ENCODE results near the gene MCAM.
A peak's percentile ranks its signal among the peaks of the same experiment; 100 is the strongest.

The MCAM gene

GRCh38 chr11:119334174-119334930, 17.4 kb upstream of the MCAM start, which contains the start of gene RNF26:
Gene RNF26, plus strand, starts transcription at chr11:119334527. Its CDS starts 596 bp downstream, at chr11:119335123.
- no peak for TF ChIP-seq JUND (IDR thresholded peaks at IDR 0.05; ENCODE audit: low read depth)
- DNase-seq (ENCODE audit: low read depth in 1 of 2, low spot score in 1 of 2), result peak; percentile 100
- in situ Hi-C loops (cut with HindIII; ENCODE audit: low pct_unique_long_range_greater_than_20kb, low sequenced_read_pairs), result no loop called here

DNA sequence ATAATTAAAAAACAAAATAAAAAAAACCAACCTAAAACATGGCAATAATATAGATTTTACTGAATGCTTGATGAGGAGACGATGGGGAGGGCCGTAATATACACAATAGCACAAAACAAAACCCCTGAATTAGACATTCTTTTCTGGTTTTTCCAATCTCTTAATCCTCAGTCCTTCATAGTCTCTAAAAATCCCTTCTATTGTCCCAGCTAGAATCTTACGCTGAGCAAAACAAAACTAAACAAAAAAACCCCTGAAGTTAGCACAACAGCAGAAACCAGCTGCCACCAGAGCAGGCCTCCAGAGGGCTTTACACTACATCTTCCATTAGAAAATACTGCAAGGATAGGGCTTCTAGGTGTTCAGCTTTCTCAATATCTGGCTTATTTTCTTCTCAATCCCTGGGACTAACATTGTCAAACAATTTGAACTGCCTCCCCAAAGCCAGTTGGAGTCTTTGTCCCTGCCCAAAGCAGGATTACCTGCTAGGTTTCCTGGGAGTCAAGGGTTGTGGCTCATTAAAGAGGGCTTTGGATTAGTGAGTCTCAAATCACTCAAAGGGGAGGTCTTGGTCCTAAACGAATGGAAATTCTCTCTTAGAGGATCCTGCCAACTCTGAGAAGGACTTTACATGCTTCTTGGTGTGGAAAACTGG, 15.3 kb upstream of the MCAM start:
- DNase-seq (ENCODE audit: low read depth in 1 of 2, low spot score in 1 of 2), result no peak
- in situ Hi-C loops (cut with HindIII; ENCODE audit: low pct_unique_long_range_greater_than_20kb, low sequenced_read_pairs), result no loop called here
- TF ChIP-seq JUND (IDR thresholded peaks at IDR 0.05; ENCODE audit: low read depth), result no peak

DNA sequence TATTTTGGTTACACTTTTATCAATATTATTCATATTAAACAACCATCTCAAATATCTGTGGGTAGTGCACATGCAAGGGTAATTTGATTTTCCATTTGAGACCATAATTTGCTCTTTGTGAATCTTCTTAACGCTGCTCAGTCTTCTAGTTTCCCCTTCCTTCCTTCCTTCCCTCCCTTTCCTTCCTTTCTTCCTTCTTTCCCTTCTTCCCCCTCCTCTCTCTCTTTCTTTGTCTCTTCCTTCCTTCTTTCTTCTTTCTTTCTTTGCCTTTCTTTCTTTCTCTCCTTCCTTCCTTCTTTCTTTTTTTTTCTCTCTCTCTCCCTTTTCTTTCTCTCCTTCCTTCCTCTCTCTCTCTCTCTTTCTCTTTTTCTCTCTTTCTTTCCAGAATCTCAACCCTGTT, 13.3 kb upstream of the MCAM start:
- in situ Hi-C loops (cut with HindIII; ENCODE audit: low pct_unique_long_range_greater_than_20kb, low sequenced_read_pairs), result no loop called here
- no peak for TF ChIP-seq JUND (IDR thresholded peaks at IDR 0.05; ENCODE audit: low read depth)
- DNase-seq (ENCODE audit: low read depth in 1 of 2, low spot score in 1 of 2), result no peak

DNA sequence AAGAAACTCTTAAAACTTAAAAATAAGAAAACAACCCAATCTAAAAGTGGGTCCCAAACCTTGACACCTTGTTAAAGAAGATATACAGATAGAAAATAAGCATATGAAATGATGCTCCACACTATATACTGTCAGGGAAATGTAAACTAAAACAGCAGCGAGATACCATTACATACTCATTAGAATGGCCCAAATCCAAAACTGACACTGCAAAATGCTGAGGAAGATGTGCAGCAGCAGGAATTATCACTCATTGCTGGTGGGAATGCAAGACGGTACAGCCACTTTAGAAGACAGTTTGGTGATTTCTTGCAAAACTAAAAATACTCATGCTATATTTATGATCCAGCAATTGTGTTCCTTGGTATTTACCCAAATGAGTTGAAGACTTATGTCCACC, 12.4 kb upstream of the MCAM start:
- no peak for DNase-seq (ENCODE audit: low read depth in 1 of 2, low spot score in 1 of 2)
- TF ChIP-seq JUND (IDR thresholded peaks at IDR 0.05; ENCODE audit: low read depth), result no peak
- in situ Hi-C loops (cut with HindIII; ENCODE audit: low pct_unique_long_range_greater_than_20kb, low sequenced_read_pairs), result no loop called here

DNA sequence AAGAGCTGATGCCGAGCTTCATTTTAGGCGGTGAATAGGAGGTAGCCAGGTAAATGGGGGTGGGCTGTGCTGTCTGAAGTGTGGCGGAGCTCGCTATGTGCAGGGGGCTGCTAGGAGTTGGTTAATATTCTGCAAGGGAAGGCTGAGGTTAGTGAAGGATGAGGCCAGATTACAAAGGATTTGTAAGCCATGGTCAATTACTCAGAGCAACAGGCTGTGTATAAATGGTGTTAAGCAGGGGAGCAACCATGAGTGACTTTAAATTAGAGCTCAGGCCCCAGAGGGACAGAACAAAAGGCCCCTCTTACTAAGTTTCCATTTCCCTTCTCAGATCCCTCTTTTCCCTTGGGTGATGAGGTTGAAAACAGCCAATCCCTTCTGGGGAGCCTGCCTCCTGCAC, 7.3 kb upstream of the MCAM start:
- TF ChIP-seq JUND (IDR thresholded peaks at IDR 0.05; ENCODE audit: low read depth), result no peak
- DNase-seq (ENCODE audit: low read depth in 1 of 2, low spot score in 1 of 2), result no peak
- in situ Hi-C loops (cut with HindIII; ENCODE audit: low pct_unique_long_range_greater_than_20kb, low sequenced_read_pairs), result no loop called here

GRCh38 chr11:119323532-119324033, 6.7 kb upstream of the MCAM start:
- no peak for TF ChIP-seq JUND (IDR thresholded peaks at IDR 0.05; ENCODE audit: low read depth)
- in situ Hi-C loops (cut with HindIII; ENCODE audit: low pct_unique_long_range_greater_than_20kb, low sequenced_read_pairs), result no loop called here
- peak; percentile 72 to 82 for DNase-seq (ENCODE audit: low read depth in 1 of 2, low spot score in 1 of 2)

- TF ChIP-seq JUND (IDR thresholded peaks at IDR 0.05; ENCODE audit: low read depth), result no peak
- no peak for DNase-seq (ENCODE audit: low read depth in 1 of 2, low spot score in 1 of 2)
- in situ Hi-C loops (cut with HindIII; ENCODE audit: low pct_unique_long_range_greater_than_20kb, low sequenced_read_pairs), result no loop called here
These were observed 6.1 kb upstream of the MCAM start for GRCh38 chr11:119322921-119323531.

DNA sequence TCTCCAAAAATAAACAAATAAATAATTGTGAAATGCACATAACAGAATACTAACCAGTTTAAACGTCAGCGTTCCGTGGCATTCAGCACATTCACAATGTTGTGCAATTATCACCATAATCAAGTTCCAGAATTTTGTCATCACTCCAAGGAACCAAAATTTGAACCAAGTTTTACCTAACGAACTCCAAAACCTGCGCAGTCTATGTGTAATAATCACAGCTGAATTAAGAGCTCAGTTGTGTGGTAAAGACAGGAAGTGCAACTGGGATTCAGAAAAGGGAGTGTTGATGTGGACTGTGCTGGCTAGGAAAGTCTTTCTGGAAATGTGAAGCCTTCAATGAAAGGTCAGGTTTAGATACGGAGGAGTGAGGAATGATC, 5.4 kb upstream of the MCAM start:
- in situ Hi-C loops (cut with HindIII; ENCODE audit: low pct_unique_long_range_greater_than_20kb, low sequenced_read_pairs), result no loop called here
- TF ChIP-seq JUND (IDR thresholded peaks at IDR 0.05; ENCODE audit: low read depth), result no peak
- no peak for DNase-seq (ENCODE audit: low read depth in 1 of 2, low spot score in 1 of 2)

DNA sequence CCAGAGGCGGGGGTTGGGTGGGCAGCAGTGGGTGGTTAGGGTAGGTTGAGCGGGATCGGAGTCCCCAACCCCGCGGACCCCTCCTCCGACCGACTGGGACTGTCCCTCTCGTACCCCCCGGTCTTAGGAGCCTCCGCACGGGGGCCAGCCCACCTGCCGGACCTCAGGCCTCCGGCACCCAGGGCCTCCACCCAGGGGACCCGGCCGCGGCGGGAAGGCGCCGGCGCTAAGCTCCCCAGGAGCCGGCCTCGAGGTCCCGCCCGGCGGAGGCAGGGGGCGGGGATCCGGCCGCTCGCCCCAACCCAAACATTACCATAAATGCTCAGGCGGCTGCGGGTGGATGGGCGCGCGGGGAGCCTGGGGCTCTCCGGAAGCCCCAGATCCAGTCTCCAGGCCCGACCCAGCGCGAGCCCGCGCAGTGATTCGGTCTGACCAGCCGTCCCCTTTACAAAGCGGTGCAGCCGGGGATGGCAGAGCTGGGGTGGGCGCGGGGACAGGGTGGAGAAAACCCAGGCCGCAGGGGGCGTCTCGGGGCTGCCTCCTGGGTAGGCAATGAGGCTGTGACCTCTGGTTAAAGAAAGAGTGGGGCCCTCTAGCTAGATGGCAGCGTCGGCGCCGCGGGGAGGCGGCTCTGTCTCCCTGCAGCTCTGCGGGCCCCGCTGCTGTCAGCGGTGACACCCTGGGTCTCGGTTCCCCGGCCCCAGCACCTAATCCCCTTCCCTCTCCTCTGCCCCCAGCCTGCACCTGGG, 4.0 kb upstream of the MCAM start:
- no peak for TF ChIP-seq JUND (IDR thresholded peaks at IDR 0.05; ENCODE audit: low read depth)
- in situ Hi-C loops (cut with HindIII; ENCODE audit: low pct_unique_long_range_greater_than_20kb, low sequenced_read_pairs), result no loop called here
- DNase-seq (ENCODE audit: low read depth in 1 of 2, low spot score in 1 of 2), result peak; percentile 63 to 75

- DNase-seq (ENCODE audit: low read depth in 1 of 2, low spot score in 1 of 2), result no peak
- TF ChIP-seq JUND (IDR thresholded peaks at IDR 0.05; ENCODE audit: low read depth), result no peak
- in situ Hi-C loops (cut with HindIII; ENCODE audit: low pct_unique_long_range_greater_than_20kb, low sequenced_read_pairs), result no loop called here
These were observed 3.4 kb upstream of the MCAM start for GRCh38 chr11:119320240-119320775.

DNA sequence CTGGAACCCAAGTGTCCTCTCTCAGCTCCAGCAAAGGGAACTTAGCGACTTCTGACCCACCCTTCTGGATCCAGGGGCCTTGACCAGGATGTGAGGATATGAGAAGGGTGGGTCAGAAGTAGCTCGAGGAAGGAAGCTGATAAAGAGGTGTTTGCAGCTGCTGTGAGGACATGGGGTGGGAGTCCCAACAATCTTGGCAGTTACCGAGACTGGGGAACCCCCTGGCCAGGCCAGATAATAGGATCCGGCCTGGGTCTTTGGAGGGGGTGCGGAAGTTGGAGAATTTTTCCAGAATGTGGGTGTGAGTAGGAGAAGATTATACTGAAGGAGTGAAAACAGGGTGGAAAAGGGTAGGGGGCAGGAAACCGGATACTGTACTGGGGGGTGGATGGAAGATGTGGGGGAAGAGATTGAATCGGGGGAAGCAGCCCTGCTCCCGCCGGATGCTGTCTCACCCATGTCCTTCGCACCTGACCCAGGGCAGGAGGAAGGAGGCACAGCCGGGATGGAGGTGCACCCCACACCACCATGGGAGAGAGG, 2.8 kb upstream of the MCAM start:
- in situ Hi-C loops (cut with HindIII; ENCODE audit: low pct_unique_long_range_greater_than_20kb, low sequenced_read_pairs), result no loop called here
- no peak for DNase-seq (ENCODE audit: low read depth in 1 of 2, low spot score in 1 of 2)
- no peak for TF ChIP-seq JUND (IDR thresholded peaks at IDR 0.05; ENCODE audit: low read depth)

DNA sequence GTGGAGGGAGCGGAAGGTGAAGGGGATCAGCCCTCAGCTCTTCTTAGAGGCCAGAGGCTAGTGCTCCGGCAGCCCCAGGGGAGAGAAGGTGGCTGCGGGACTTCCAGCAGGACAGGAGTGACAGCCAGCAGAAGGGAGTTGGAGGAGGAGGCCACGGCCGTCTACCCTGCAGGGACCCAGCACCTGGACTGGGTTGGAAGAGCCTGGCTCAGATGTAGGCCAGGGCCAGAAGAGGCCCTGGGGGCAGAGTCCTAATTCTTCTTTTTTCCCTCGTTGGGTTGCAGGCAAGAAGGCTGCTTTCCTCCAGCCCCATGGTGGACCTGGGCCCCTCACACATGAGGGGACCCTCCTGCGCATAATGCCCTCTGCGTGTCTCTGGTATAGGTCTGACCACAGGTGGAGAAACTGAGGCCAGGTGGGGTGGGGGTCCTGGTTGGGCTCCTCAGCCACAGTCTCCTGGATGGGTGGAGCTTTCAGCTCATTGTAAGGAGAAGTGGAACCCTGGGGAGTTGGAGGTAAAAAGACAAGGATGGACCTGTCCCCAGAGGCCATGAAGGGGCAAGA, 2.3 kb upstream of the MCAM start:
- in situ Hi-C loops (cut with HindIII; ENCODE audit: low pct_unique_long_range_greater_than_20kb, low sequenced_read_pairs), result no loop called here
- no peak for TF ChIP-seq JUND (IDR thresholded peaks at IDR 0.05; ENCODE audit: low read depth)
- DNase-seq (ENCODE audit: low read depth in 1 of 2, low spot score in 1 of 2), result no peak
